Left lung (tissue), 10 donors: ENCODE measurements around the gene KLHL4. TPM values are rescaled to one million over a fixed set of nuclear protein-coding genes. Genes with fewer than 3 reads are reported as not detected.
A peak's percentile ranks its signal among the peaks of the same experiment; 100 is the strongest.
"Not testable (repeated sequence)": the region's sequence is repeated elsewhere in the genome, so short reads cannot be mapped to it uniquely, and the experiment has no call there.

Experiments used
- ATAC-seq: fragments of 200-7000 bp; cut with Tn5 transposase; one replicate; pipeline ENCODE4 v1.9.1; 2020; ENCODE audit warnings: moderate library complexity
- DNase-seq, 4 donors: peaks; one replicate each; pipeline ENCODE4 v3.0.0-alpha.2; 2013 to 2020
- H3K27ac ChIP-seq, 2 donors: fragments of 200-600 bp; sonication (generic) in 1 of 2; one replicate each; pipeline versions ENCODE4 v1.5.0 to v1.8.0; 2020 to 2021
- H3K27me3 ChIP-seq, 2 donors: fragments of 200-600 bp; sonication (generic) in 1 of 2; one replicate each; pipeline versions ENCODE4 v1.5.0 to v1.8.0; 2020 to 2021
- H3K36me3 ChIP-seq, 2 donors: fragments of 200-600 bp; sonication (generic) in 1 of 2; one replicate each; pipeline versions ENCODE4 v1.5.0 to v1.8.0; 2020 to 2021
- H3K4me1 ChIP-seq, 2 donors: fragments of 200-600 bp; one replicate each; pipeline ENCODE4 v1.8.0; 2021
- H3K4me3 ChIP-seq, 2 donors: fragments of 200-600 bp; sonication (generic) in 1 of 2; one replicate each; pipeline versions ENCODE4 v1.5.0 to v1.8.0; 2020 to 2021; ENCODE audit warnings: mild to moderate bottlenecking in 1 of 2
- H3K9me3 ChIP-seq, 2 donors: fragments of 200-600 bp; sonication (generic) in 1 of 2; one replicate each; pipeline versions ENCODE4 v1.5.0 to v1.8.0; 2020 to 2021
- intact Hi-C, 2 donors: fragments of 100-400 bp; cut with DNase I; formaldehyde crosslinking; loops; one replicate each; pipeline versions ENCODE4 v1.11.2 to v1.14.2; 2022
- polyA plus RNA-seq, 6 donors: library from polyadenylated mRNA; unstranded; fragments of 120-200 nt; gene quantifications; one replicate each; pipeline ENCODE4 v1.2.1, GENCODE V29; 2013; ENCODE audit not compliant: insufficient read length in 6 of 6
- total RNA-seq, 2 donors: library from RNA; stranded (reverse); fragmentation: NEBNext Ultra II Directional; extraction: Animal tissue kit (Norgen Biotek cat#: 25700); gene quantifications; one replicate each; pipeline ENCODE4 v1.2.1, GENCODE V29; 2021
- TF ChIP-seq, protein P1 (sequence below), 2 donors: fragments of 200-600 bp; sonication (generic) in 1 of 2; IDR thresholded peaks; one replicate each; pipeline versions ENCODE4 v1.5.0 to v1.8.0; 2021; ENCODE audit warnings: antibody characterized with exemption in 2 of 2
- donor health status: DM: no; HTN: yes; CAD: no.
- donor health status: DM: no; HTN: no; CAD: no.

The KLHL4 gene
- total and polyA plus RNA-seq, 8 donors: 3.4 to 6.4 (median 5.1) TPM

DNA sequence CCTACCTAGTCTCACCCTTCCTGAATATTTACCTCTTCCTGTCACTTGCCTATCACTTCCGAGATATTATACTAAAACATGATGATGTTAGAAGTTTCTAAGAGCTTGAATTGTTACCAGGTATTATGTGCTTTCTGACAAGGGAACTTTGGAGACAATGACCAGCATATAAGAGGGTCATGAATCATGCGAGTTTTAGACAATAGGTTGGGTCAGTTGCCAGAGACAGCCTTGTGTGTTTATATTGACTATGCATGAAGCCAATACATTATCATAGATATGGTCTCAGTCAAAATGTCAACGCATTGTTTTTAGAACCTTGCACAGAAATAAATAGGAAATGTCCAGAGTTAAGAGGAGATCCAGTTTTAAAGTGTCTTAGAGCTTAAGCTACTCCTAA lies 116.8 kb downstream of the KLHL4 start:
- DNase-seq (no peak), ATAC-seq (no peak)
- Histone ChIP-seq H3K27ac (no peak overlapping the region), H3K27me3 (no peaks in the 10 kb centered on the region), H3K4me3 (no peak overlapping the region), H3K4me1 (no peaks in the 10 kb centered on the region), H3K36me3 (no peaks in the 10 kb centered on the region), H3K9me3 (no peaks in the 10 kb centered on the region)
- TF ChIP-seq, protein P1, sequence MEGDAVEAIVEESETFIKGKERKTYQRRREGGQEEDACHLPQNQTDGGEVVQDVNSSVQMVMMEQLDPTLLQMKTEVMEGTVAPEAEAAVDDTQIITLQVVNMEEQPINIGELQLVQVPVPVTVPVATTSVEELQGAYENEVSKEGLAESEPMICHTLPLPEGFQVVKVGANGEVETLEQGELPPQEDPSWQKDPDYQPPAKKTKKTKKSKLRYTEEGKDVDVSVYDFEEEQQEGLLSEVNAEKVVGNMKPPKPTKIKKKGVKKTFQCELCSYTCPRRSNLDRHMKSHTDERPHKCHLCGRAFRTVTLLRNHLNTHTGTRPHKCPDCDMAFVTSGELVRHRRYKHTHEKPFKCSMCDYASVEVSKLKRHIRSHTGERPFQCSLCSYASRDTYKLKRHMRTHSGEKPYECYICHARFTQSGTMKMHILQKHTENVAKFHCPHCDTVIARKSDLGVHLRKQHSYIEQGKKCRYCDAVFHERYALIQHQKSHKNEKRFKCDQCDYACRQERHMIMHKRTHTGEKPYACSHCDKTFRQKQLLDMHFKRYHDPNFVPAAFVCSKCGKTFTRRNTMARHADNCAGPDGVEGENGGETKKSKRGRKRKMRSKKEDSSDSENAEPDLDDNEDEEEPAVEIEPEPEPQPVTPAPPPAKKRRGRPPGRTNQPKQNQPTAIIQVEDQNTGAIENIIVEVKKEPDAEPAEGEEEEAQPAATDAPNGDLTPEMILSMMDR (IDR thresholded peaks at IDR 0.05): no peak
- intact Hi-C loops: no loop called here

DNA sequence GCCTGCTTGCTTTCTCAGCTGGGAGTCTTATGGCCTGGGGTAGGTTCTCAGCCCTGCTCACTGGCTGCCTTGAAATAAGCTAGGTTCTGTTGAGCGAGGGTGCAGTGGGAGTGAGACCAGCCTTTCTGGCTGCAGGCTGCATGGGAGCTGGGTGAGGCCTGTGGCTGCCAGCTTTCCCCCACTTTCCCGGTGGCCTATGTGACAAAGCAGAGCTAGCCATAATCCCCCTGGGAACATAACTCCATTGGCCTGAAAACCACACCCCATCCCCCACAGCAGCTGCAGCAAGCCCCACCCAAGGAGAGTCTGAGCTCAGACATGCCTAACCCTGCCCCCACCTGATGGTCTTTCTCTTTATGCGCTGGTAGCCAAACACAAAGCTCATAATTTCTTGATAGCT lies 118.9 kb downstream of the KLHL4 start:
- intact Hi-C loops: no loop called here
- H3K4me1 ChIP-seq: no peaks in the 10 kb centered on the region
- no peaks in the 10 kb centered on the region for H3K9me3 ChIP-seq
- H3K27me3 ChIP-seq: no peaks in the 10 kb centered on the region
- no peak for ATAC-seq
- TF ChIP-seq, protein P1 (IDR thresholded peaks at IDR 0.05): no peak
- H3K27ac ChIP-seq: no peak overlapping the region
- no peak overlapping the region for H3K4me3 ChIP-seq
- DNase-seq: no peak
- H3K36me3 ChIP-seq: no peaks in the 10 kb centered on the region

DNA sequence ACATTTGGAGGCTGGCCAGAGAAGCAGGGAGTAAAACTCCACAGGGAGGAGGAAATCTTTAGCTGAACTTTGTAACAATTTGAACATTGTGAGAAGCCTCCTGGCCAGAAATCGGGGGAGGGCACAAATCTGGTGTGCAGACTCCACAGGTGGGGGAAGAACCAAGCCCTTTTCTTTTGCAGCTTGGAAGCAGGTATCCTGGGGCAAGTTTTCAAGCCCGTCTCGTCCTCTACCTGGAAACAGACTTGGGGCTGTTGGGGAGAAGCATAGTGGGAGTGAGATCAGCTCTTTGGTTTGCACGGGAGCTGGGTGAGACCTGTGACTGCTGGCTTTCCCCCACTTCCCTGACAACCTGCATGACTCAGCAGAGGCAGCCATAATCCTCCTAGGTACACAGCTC lies 123.8 kb downstream of the KLHL4 start:
- H3K4me3 ChIP-seq, H3K9me3 ChIP-seq, intact Hi-C loops, H3K36me3 ChIP-seq, H3K27me3 ChIP-seq, H3K4me1 ChIP-seq, ATAC-seq, H3K27ac ChIP-seq, DNase-seq: not testable (repeated sequence)

DNA sequence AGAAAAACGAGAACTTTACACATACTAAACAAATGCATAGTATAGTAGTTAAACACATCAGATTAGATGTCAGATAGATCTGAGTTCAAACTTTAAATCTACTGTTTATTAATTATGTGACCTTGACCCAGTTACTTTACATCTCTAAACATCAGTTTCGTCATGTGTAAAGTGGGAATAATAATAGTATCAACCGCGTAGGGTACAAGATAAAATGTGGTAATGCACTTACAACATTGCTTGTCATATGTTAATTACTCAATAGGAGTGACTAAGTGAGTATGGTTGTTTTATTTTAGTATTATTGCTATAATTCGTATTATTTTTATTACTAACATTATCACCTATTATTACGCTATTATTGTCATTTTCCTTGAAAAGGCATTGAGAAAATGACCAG lies 144.2 kb downstream of the KLHL4 start:
- intact Hi-C loops: loop anchor here in 1 of 2 donors (10.0 kb wide), 1 partner anchor 327 kb away; no protein-coding TSS in a partner anchor
- no peak overlapping the region for H3K27ac ChIP-seq
- H3K27me3 ChIP-seq: peaks cover 0 to 3% of the 10 kb centered on the region in 2 donors
- H3K9me3 ChIP-seq: no peaks in the 10 kb centered on the region
- H3K36me3 ChIP-seq: no peaks in the 10 kb centered on the region
- no peak for ATAC-seq
- TF ChIP-seq, protein P1 (IDR thresholded peaks at IDR 0.05): no peak
- no peaks in the 10 kb centered on the region for H3K4me1 ChIP-seq
- no peak for DNase-seq
- no peak overlapping the region for H3K4me3 ChIP-seq

DNA sequence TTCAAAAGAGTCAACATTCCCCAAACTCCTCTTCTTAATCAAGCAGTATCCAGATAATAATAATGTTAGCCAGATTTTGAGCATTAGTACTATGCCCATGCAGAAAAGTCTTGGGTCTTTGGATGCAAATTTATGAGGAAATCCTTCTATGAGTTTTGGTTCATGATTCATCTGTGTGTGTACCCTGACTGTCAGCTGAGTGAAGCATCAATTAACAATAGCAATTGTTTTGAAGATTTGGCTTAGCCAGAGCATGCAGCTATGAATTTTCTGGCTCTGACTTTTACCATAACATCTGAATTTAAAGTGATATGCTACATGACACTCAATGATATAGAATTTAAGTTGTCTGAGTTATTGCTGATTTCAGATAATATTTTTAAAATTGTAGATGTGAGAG lies 145.8 kb downstream of the KLHL4 start:
- TF ChIP-seq, protein P1 (IDR thresholded peaks at IDR 0.05): no peak
- intact Hi-C loops: loop anchor here in 1 of 2 donors (10.0 kb wide), 1 partner anchor 329 kb away; no protein-coding TSS in a partner anchor
- no peak overlapping the region for H3K27ac ChIP-seq
- no peak for DNase-seq
- no peaks in the 10 kb centered on the region for H3K36me3 ChIP-seq
- H3K4me3 ChIP-seq: no peak overlapping the region
- no peaks in the 10 kb centered on the region for H3K4me1 ChIP-seq
- H3K27me3 ChIP-seq: peaks cover 0 to 3% of the 10 kb centered on the region in 2 donors
- H3K9me3 ChIP-seq: no peaks in the 10 kb centered on the region
- no peak for ATAC-seq

DNA sequence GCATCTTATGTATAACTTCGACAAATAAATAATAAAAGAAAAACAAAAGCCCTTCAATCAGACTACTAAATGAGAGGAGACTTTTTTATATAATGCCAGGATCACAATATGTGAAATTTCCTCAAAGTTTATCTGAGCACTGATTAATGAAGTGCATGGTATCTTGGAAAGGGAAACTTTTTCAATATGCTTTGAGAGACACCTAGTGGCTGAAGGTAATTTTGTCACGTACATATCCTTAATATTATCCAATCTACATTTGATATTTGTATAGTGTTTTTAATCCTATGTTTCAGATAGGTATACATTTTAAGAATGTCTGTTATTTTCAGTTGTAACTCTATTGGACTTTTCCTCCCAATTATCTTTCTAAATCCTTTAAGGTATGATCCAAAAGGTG lies 146.8 kb downstream of the KLHL4 start:
- H3K9me3 ChIP-seq: no peaks in the 10 kb centered on the region
- H3K36me3 ChIP-seq: no peaks in the 10 kb centered on the region
- H3K27ac ChIP-seq: no peak overlapping the region
- DNase-seq (peak in 2 of 4 donors; percentile 17 to 25), ATAC-seq (peak; percentile 61)
- no peaks in the 10 kb centered on the region for H3K4me1 ChIP-seq
- TF ChIP-seq, protein P1 (IDR thresholded peaks at IDR 0.05): peak in 1 of 2 donors; percentile 25
- H3K27me3 ChIP-seq: no peaks in the 10 kb centered on the region
- intact Hi-C loops: loop anchor here in 1 of 2 donors (10.0 kb wide), 1 partner anchor 330 kb away; no protein-coding TSS in a partner anchor
- no peak overlapping the region for H3K4me3 ChIP-seq
